HG03045 (cell line): ENCODE results near the gene SMARCAL1.

ENCODE experiments used
- ATAC-seq: cut with Tn5 transposase; IDR thresholded peaks from one replicate; pipeline ENCODE4 v1.9.1; 2021; ENCODE audit warnings: mild to moderate bottlenecking, moderate library complexity; ENCODE audit not compliant: unreplicated experiment

The SMARCAL1 gene

GRCh38 chr2:216473187-216473586 lies 60.9 kb downstream of the SMARCAL1 start:
- ATAC-seq: no peak

- ATAC-seq: peak; percentile 77
These were observed 62.8 kb downstream of the SMARCAL1 start for GRCh38 chr2:216474925-216475670.

- ATAC-seq: no peak
These were observed 63.5 kb downstream of the SMARCAL1 start for GRCh38 chr2:216475767-216476166.

GRCh38 chr2:216477283-216478035 lies 65.2 kb downstream of the SMARCAL1 start:
- no peak for ATAC-seq

GRCh38 chr2:216478151-216478550 lies 65.9 kb downstream of the SMARCAL1 start:
- no peak for ATAC-seq

- ATAC-seq: no peak
These were observed 66.5 kb downstream of the SMARCAL1 start for GRCh38 chr2:216478791-216479190.

GRCh38 chr2:216480221-216480620 lies 67.9 kb downstream of the SMARCAL1 start:
- ATAC-seq: no peak

GRCh38 chr2:216482640-216483039 lies 70.4 kb downstream of the SMARCAL1 start:
- ATAC-seq: no peak

GRCh38 chr2:216485237-216485636 lies 73.0 kb downstream of the SMARCAL1 start:
- no peak for ATAC-seq

- ATAC-seq: no peak
These were observed 73.5 kb downstream of the SMARCAL1 start for GRCh38 chr2:216485745-216486144.

- ATAC-seq: no peak
These were observed 74.0 kb downstream of the SMARCAL1 start for GRCh38 chr2:216486271-216486670.

- no peak for ATAC-seq
These were observed 74.4 kb downstream of the SMARCAL1 start for GRCh38 chr2:216486708-216487107.

- no peak for ATAC-seq
These were observed 77.8 kb downstream of the SMARCAL1 start for GRCh38 chr2:216490061-216490460.

GRCh38 chr2:216491793-216492596 lies 79.7 kb downstream of the SMARCAL1 start:
- peak; percentile 94 for ATAC-seq

- no peak for ATAC-seq
These were observed 80.5 kb downstream of the SMARCAL1 start for GRCh38 chr2:216492597-216493333.

- no peak for ATAC-seq
These were observed 81.0 kb downstream of the SMARCAL1 start for GRCh38 chr2:216493334-216493685.

- no peak for ATAC-seq
These were observed 83.4 kb downstream of the SMARCAL1 start for GRCh38 chr2:216495656-216496055.

- ATAC-seq: no peak
These were observed 85.2 kb downstream of the SMARCAL1 start for GRCh38 chr2:216497382-216498069.

- ATAC-seq: no peak
These were observed 85.7 kb downstream of the SMARCAL1 start for GRCh38 chr2:216498070-216498378.
